ENCODE data around the gene SEL1L. TPM values are rescaled to one million over a fixed set of nuclear protein-coding genes. Genes with fewer than 3 reads are reported as not detected.

The SEL1L gene
- total RNA-seq, 1 experiment from 2014 or later, result 116 TPM

GRCh38 chr14:81571437-81571836 is 37.8 kb upstream of the SEL1L start:
- intact Hi-C loops (cut with micrococcal nuclease; ENCODE audit: unreplicated experiment), result no loop called here
- H3K9me3 Mint-ChIP-seq (ENCODE audit: unreplicated experiment), result no peaks in the 10 kb centered on the region
- CTCF ChIA-PET, result no interaction called here

DNA sequence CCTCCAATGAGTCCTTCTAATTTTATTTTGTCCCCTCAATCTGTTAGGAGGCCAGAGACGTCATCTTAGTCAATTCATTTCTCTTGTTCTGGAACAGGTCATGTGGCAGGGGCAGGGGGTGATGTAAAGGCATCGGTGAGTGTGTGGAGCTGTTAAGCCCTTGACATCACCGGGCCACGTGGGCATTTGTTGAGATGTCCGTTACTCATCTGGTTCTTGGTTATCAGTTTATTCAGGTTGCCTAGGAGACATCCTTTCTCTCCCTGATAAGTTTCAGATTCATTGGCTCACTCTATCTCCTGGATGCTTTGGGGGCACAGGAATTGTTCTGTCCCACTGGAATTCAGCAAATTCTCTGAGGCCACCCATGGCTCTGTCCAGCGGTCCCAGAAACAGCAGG is 33.6 kb upstream of the SEL1L start:
- DNase-seq, result no peak
- TF ChIP-seq CTCF (IDR thresholded peaks at IDR 0.05; ENCODE audit: insufficient read depth in 1 of 2, low read depth in 1 of 2, low read length in 1 of 2, severe bottlenecking in 1 of 2, unreplicated experiment in 1 of 2), result no peak
- no peaks in the 10 kb centered on the region for H3K9me3 ChIP-seq
- no peaks in the 10 kb centered on the region for H3K27me3 ChIP-seq (replicated peaks; ENCODE audit: control insufficient read depth, insufficient read depth, low read length)
- Mint-ChIP-seq H3K4me3 (ENCODE audit: unreplicated experiment) (no peak overlapping the region), H3K27me3 (ENCODE audit: insufficient read depth, unreplicated experiment) (peaks cover 10% of the 10 kb centered on the region), H3K9me3 (ENCODE audit: unreplicated experiment) (no peaks in the 10 kb centered on the region), H3K27ac (ENCODE audit: unreplicated experiment) (no peak overlapping the region), H3K4me1 (ENCODE audit: low read depth, unreplicated experiment) (no peaks in the 10 kb centered on the region), H3K36me3 (ENCODE audit: insufficient read depth, unreplicated experiment) (no peaks in the 10 kb centered on the region)
- no TSS peak for BruUV-seq (replicated peaks)
- intact Hi-C loops (cut with micrococcal nuclease; ENCODE audit: unreplicated experiment), result loop anchor here (2.0 kb wide), 2 partner anchors 143 to 419 kb away; no protein-coding TSS in a partner anchor
- H3K4me1 ChIP-seq, result no peaks in the 10 kb centered on the region
- no peaks in the 10 kb centered on the region for H3K36me3 ChIP-seq (ENCODE audit: control insufficient read depth, insufficient read depth, low read length)
- ChIA-PET CTCF (interaction anchor here (2.2 kb wide), 1 partner anchor 58 kb away, joined by 6 read pairs; no protein-coding TSS in a partner anchor), POLR2A (no interaction called here)
- no peak overlapping the region for H3K4me3 ChIP-seq (ENCODE audit: low read depth, low read length)

More at GRCh38 chr14:81571437-81571836, 37.8 kb upstream of the SEL1L start:
- Mint-ChIP-seq H3K27ac (ENCODE audit: unreplicated experiment) (no peak overlapping the region), H3K4me3 (ENCODE audit: unreplicated experiment) (no peak overlapping the region), H3K4me1 (ENCODE audit: low read depth, unreplicated experiment) (no peaks in the 10 kb centered on the region), H3K27me3 (ENCODE audit: insufficient read depth, unreplicated experiment) (peaks cover 20% of the 10 kb centered on the region), H3K36me3 (ENCODE audit: insufficient read depth, unreplicated experiment) (no peaks in the 10 kb centered on the region)
- Histone ChIP-seq H3K4me3 (ENCODE audit: low read depth, low read length) (no peak overlapping the region), H3K27me3 (replicated peaks; ENCODE audit: control insufficient read depth, insufficient read depth, low read length) (no peaks in the 10 kb centered on the region), H3K36me3 (ENCODE audit: control insufficient read depth, insufficient read depth, low read length) (no peaks in the 10 kb centered on the region), H3K4me1 (no peaks in the 10 kb centered on the region), H3K9me3 (no peaks in the 10 kb centered on the region)
- no peak for TF ChIP-seq CTCF (IDR thresholded peaks at IDR 0.05; ENCODE audit: insufficient read depth in 1 of 2, low read depth in 1 of 2, low read length in 1 of 2, severe bottlenecking in 1 of 2, unreplicated experiment in 1 of 2)
- BruUV-seq (replicated peaks), result no TSS peak
- DNase-seq, result no peak
- POLR2A ChIA-PET, result no interaction called here

DNA sequence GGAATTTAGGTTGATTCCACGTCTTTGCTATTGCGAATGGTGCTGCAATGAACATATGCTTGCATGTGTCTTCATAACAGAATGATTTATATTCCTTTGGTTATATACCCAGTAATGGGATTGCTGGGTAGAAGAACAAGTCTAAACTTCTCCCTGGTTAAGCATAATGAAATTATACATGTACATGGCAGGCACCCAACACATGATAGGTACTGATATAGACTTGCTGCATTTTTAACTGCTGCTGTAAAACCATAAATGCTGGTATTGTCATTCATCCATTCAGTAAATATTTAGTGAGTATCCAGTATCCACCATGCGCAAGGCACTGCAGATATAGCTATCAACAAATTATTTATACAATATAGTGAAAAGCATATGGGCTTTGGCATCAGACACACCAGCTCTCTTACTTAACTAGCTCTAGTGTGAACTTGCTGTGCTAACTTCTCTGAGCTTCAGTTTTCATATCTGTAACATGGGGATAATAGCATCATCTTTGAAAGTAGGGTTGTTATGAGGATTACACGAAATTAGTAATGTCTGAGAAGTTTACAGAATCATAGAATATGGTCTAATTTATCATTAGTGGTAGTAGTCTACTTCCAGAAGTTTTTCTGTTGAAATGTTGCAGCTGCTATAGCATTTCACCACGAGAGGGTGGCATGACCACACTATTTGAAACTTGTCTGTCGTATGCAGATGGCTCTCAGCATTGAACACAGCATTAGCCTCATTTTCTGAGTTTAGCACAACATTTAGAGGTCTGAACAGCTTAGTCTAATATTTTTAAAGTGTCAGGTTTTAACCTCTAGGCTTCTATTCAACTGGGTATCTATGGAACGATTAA is 32.0 kb upstream of the SEL1L start:
- POLR2A ChIA-PET, result no interaction called here
- peak in 1 of 2 experiments; percentile 55 for DNase-seq
- BruUV-seq (replicated peaks), result no TSS peak

More for the DNA sequence above, 32.0 kb upstream of the SEL1L start:
- H3K4me1 Mint-ChIP-seq (ENCODE audit: low read depth, unreplicated experiment), result peaks cover 8% of the 10 kb centered on the region
- H3K4me3 Mint-ChIP-seq (ENCODE audit: unreplicated experiment), result no peak overlapping the region
- H3K27me3 Mint-ChIP-seq (ENCODE audit: insufficient read depth, unreplicated experiment), result peaks cover 10% of the 10 kb centered on the region
- Histone ChIP-seq H3K27me3 (replicated peaks; ENCODE audit: control insufficient read depth, insufficient read depth, low read length) (no peaks in the 10 kb centered on the region), H3K4me3 (ENCODE audit: low read depth, low read length) (no peak overlapping the region), H3K9me3 (no peaks in the 10 kb centered on the region), H3K36me3 (ENCODE audit: control insufficient read depth, insufficient read depth, low read length) (no peaks in the 10 kb centered on the region), H3K4me1 (no peaks in the 10 kb centered on the region)
- H3K27ac Mint-ChIP-seq (ENCODE audit: unreplicated experiment), result no peak overlapping the region
- no peaks in the 10 kb centered on the region for H3K36me3 Mint-ChIP-seq (ENCODE audit: insufficient read depth, unreplicated experiment)
- CTCF ChIA-PET, result interaction anchor here (0.5 to 2.2 kb wide), 7 partner anchors 53 to 427 kb away, joined by 4 to 6 read pairs (median 5); no protein-coding TSS in a partner anchor
- no peaks in the 10 kb centered on the region for H3K9me3 Mint-ChIP-seq (ENCODE audit: unreplicated experiment)
- peak; percentile 68 to 69 for TF ChIP-seq CTCF (IDR thresholded peaks at IDR 0.05; ENCODE audit: insufficient read depth in 1 of 2, low read depth in 1 of 2, low read length in 1 of 2, severe bottlenecking in 1 of 2, unreplicated experiment in 1 of 2)
- intact Hi-C loops (cut with micrococcal nuclease; ENCODE audit: unreplicated experiment), result loop anchor here (1.0 to 2.0 kb wide), 3 partner anchors 53 to 421 kb away; no protein-coding TSS in a partner anchor
